ENCODE data around the gene ATP8A1. TPM values are rescaled to one million over a fixed set of nuclear protein-coding genes. Genes with fewer than 3 reads are reported as not detected.
"Not testable (repeated sequence)": the region's sequence is repeated elsewhere in the genome, so short reads cannot be mapped to it uniquely, and the experiment has no call there.

Gene ATP8A1
- total RNA-seq, 1 donor from 2014 or later, result 14.0 TPM

- intact Hi-C loops (cut with micrococcal nuclease), result no loop called here
- no peak for ATAC-seq
- DNase-seq, result no peak
Observed at GRCh38 chr4:42487230-42487629, 169.7 kb downstream of the ATP8A1 start.

- intact Hi-C loops (cut with micrococcal nuclease); DNase-seq; ATAC-seq: not testable (repeated sequence)
Observed at GRCh38 chr4:42486156-42486555, 170.7 kb downstream of the ATP8A1 start.

GRCh38 chr4:42484630-42485029 is 172.3 kb downstream of the ATP8A1 start:
- ATAC-seq (no peak), DNase-seq (no peak)
- intact Hi-C loops (cut with micrococcal nuclease), result no loop called here

GRCh38 chr4:42483426-42484379 is 173.2 kb downstream of the ATP8A1 start:
- no peak for DNase-seq
- intact Hi-C loops (cut with micrococcal nuclease), result no loop called here
- ATAC-seq, result peak; percentile 36

- no peak for DNase-seq
- intact Hi-C loops (cut with micrococcal nuclease), result no loop called here
- no peak for ATAC-seq
Observed at GRCh38 chr4:42482516-42483327, 174.2 kb downstream of the ATP8A1 start.

- intact Hi-C loops (cut with micrococcal nuclease), result no loop called here
- DNase-seq (no peak), ATAC-seq (no peak)
Observed at GRCh38 chr4:42480717-42481116, 176.2 kb downstream of the ATP8A1 start.

- ATAC-seq (no peak), DNase-seq (no peak)
- intact Hi-C loops (cut with micrococcal nuclease), result no loop called here
Observed at GRCh38 chr4:42480281-42480680, 176.6 kb downstream of the ATP8A1 start.

- DNase-seq (no peak), ATAC-seq (no peak)
- intact Hi-C loops (cut with micrococcal nuclease), result no loop called here
Observed at GRCh38 chr4:42478946-42479345, 178.0 kb downstream of the ATP8A1 start.

GRCh38 chr4:42478509-42478908 is 178.4 kb downstream of the ATP8A1 start:
- DNase-seq (no peak), ATAC-seq (no peak)
- intact Hi-C loops (cut with micrococcal nuclease), result no loop called here

- ATAC-seq (no peak), DNase-seq (no peak)
- intact Hi-C loops (cut with micrococcal nuclease), result no loop called here
Observed at GRCh38 chr4:42474406-42474805, 182.5 kb downstream of the ATP8A1 start.

GRCh38 chr4:42473071-42473684 is 183.7 kb downstream of the ATP8A1 start:
- no peak for DNase-seq
- no peak for ATAC-seq
- intact Hi-C loops (cut with micrococcal nuclease), result no loop called here

GRCh38 chr4:42471896-42472295 is 185.0 kb downstream of the ATP8A1 start:
- DNase-seq (no peak), ATAC-seq (no peak)
- intact Hi-C loops (cut with micrococcal nuclease), result no loop called here

- DNase-seq (no peak), ATAC-seq (no peak)
- intact Hi-C loops (cut with micrococcal nuclease), result no loop called here
Observed at GRCh38 chr4:42470023-42470422, 186.9 kb downstream of the ATP8A1 start.

GRCh38 chr4:42467777-42468176 is 189.1 kb downstream of the ATP8A1 start:
- ATAC-seq; intact Hi-C loops (cut with micrococcal nuclease); DNase-seq: not testable (repeated sequence)

GRCh38 chr4:42466273-42466844 is 190.5 kb downstream of the ATP8A1 start:
- ATAC-seq (no peak), DNase-seq (no peak)
- intact Hi-C loops (cut with micrococcal nuclease), result no loop called here

- ATAC-seq, result no peak
- DNase-seq, result no peak
- intact Hi-C loops (cut with micrococcal nuclease), result no loop called here
Observed at GRCh38 chr4:42464550-42465094, 192.3 kb downstream of the ATP8A1 start.

- ATAC-seq; intact Hi-C loops (cut with micrococcal nuclease): not testable (repeated sequence)
Observed at GRCh38 chr4:42461216-42461615, 195.7 kb downstream of the ATP8A1 start.

GRCh38 chr4:42460043-42460442 is 196.9 kb downstream of the ATP8A1 start:
- intact Hi-C loops (cut with micrococcal nuclease), result no loop called here
- DNase-seq, result no peak
- ATAC-seq, result no peak

More at GRCh38 chr4:42461216-42461615, 195.7 kb downstream of the ATP8A1 start:
- DNase-seq, result not testable (repeated sequence)

- intact Hi-C loops (cut with micrococcal nuclease), result no loop called here
- no peak for ATAC-seq
Observed at GRCh38 chr4:42458657-42459056, 198.2 kb downstream of the ATP8A1 start.

More at GRCh38 chr4:42458657-42459056, 198.2 kb downstream of the ATP8A1 start:
- no peak for DNase-seq
